A673 (cell line): Measurements from ENCODE around the gene NPAS1. TPM values are rescaled to one million over a fixed set of nuclear protein-coding genes. Genes with fewer than 3 reads are reported as not detected.

Source experiments
- BruUV-seq: library from RNA; stranded (reverse); fragments of 400-500 nt; replicated peaks from 2 replicates; lab custom pipeline; 2021; lab: Mats Ljungman, UMichigan
- CTCF ChIA-PET: fragments of 300-600 bp; sonication (Branson Sonifier 250); formaldehyde crosslinking; loops from one replicate; lab custom pipeline; 2022; ENCODE audit warnings: antibody characterized with exemption; lab: Charles Lee
- POLR2A ChIA-PET: fragments of 300-600 bp; sonication (Branson Sonifier 250); formaldehyde crosslinking; loops from one replicate; lab custom pipeline; 2022; ENCODE audit warnings: antibody characterized with exemption; ENCODE audit not compliant: low non-redundant PET; lab: Charles Lee
- DNase-seq: peaks from one replicate; pipeline ENCODE4 v3.0.0-alpha.2; 2015; ENCODE audit warnings: low spot score
- H3K27ac ChIP-seq: fragments of 200-600 bp; sonication (generic); 2 replicates; pipeline ENCODE4 v1.5.1; 2016; ENCODE audit warnings: mixed run types, low read depth, mild to moderate bottlenecking, mixed read lengths, antibody characterized with exemption, low read length; ENCODE audit not compliant: poor library complexity, severe bottlenecking
- H3K27me3 ChIP-seq: fragments of 200-600 bp; sonication (generic); replicated peaks from 2 replicates; pipeline ENCODE4 v1.6.1; 2017; ENCODE audit warnings: mixed run types, low read depth, mild to moderate bottlenecking, mixed read lengths, antibody characterized with exemption, low read length; ENCODE audit not compliant: insufficient read depth, poor library complexity
- H3K36me3 ChIP-seq: fragments of 200-600 bp; sonication (generic); 2 replicates; pipeline ENCODE4 v1.6.1; 2016; ENCODE audit warnings: mixed run types, mild to moderate bottlenecking, mixed read lengths, antibody characterized with exemption, low read length; ENCODE audit not compliant: insufficient read depth, poor library complexity, severe bottlenecking
- H3K4me1 ChIP-seq: fragments of 200-600 bp; sonication (generic); 2 replicates; pipeline ENCODE4 v1.6.1; 2017; ENCODE audit warnings: mixed run types, mild to moderate bottlenecking, mixed read lengths, antibody characterized with exemption, low read length; ENCODE audit not compliant: insufficient read depth, poor library complexity, severe bottlenecking
- H3K4me3 ChIP-seq: fragments of 200-600 bp; sonication (generic); 2 replicates; pipeline ENCODE4 v1.5.1; 2016; ENCODE audit warnings: low read depth, mixed run types, mild to moderate bottlenecking, mixed read lengths, low read length; ENCODE audit not compliant: poor library complexity, severe bottlenecking
- H3K9me3 ChIP-seq: fragments of 200-600 bp; sonication (generic); 2 replicates; pipeline ENCODE4 v1.6.1; 2016; ENCODE audit warnings: mixed run types, low read depth, mild to moderate bottlenecking, mixed read lengths, antibody characterized with exemption, low read length; ENCODE audit not compliant: poor library complexity, severe bottlenecking
- EZH2 ChIP-seq: fragments of 200-600 bp; sonication (generic); IDR thresholded peaks from 2 replicates; pipeline ENCODE4 v1.6.1; 2017; ENCODE audit warnings: borderline replicate concordance, low read depth, mild to moderate bottlenecking, mixed read lengths, antibody characterized with exemption, low read length; ENCODE audit not compliant: poor library complexity, severe bottlenecking
- intact Hi-C: fragments of 100-400 bp; cut with micrococcal nuclease; formaldehyde crosslinking; loops from one replicate; pipeline ENCODE4 v1.10.0; 2022; ENCODE audit not compliant: unreplicated experiment
- total RNA-seq: library from RNA; stranded (reverse); gene quantifications from 2 replicates; pipeline ENCODE4 v1.2.3, GENCODE V29; 2021
- TF ChIP-seq, protein P1 (sequence below): fragments of 300-800, 200-600 bp; sonication (generic); conservative IDR thresholded peaks from 2 replicates; pipeline ENCODE4 v1.5.1; 2017; ENCODE audit warnings: low read depth, mild to moderate bottlenecking, antibody characterized with exemption, low read length, moderate library complexity, mixed read lengths

The NPAS1 gene
- total RNA-seq, 1 experiment from 2014 or later = 2.1 TPM

DNA sequence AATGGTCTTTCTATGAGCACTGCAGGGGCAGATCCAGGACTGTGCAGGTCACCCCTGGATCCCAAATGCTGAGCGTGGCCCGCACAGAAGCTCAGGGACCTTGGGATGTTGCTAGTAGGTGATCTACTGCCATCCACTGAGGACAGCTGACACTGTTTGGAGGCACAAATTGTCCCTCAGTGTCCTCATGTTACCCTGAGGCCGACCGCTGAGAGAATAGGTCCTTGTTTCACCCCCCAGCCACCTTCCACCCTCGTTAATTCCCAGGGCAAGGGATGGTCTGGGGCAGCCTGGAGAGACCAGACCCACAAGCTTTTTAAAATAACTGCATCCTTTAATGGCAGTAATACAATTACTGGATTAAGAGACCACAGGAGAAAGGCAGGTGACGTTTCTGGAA is 44.2 kb downstream of the NPAS1 start:
- Histone ChIP-seq H3K27me3 (no peaks in the 10 kb centered on the region), H3K9me3 (no peaks in the 10 kb centered on the region), H3K36me3 (peaks cover 39% of the 10 kb centered on the region), H3K4me1 (no peaks in the 10 kb centered on the region), H3K27ac (no peak overlapping the region), H3K4me3 (no peak overlapping the region)
- ChIA-PET POLR2A (no interaction called here), CTCF (no interaction called here)
- no peak for TF ChIP-seq EZH2
- no TSS peak for BruUV-seq
- DNase-seq = no peak
- intact Hi-C loops = no loop called here

DNA sequence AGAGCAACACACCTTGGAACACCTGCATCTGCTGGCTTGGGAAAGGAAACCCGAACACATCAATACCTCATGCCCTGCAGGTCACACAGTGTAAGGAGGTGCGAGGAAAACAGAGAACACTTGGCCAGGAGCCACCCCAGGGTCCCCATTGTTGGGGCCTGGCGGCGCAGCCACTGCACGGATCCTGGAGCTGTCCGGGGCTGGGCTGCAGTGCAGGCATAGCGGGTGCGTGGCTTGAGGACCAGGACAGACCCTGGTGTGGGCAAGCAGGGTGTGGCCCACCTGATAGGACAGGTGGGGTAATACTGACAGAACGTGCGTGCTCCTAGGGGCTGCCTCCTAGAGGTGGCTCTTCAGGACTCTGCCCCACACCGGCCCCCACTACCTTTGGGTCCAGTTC is 45.6 kb downstream of the NPAS1 start:
- ChIA-PET CTCF (no interaction called here), POLR2A (no interaction called here)
- H3K4me3 ChIP-seq = no peak overlapping the region
- no peaks in the 10 kb centered on the region for H3K9me3 ChIP-seq
- TF ChIP-seq EZH2 = no peak
- TF ChIP-seq, protein P1, sequence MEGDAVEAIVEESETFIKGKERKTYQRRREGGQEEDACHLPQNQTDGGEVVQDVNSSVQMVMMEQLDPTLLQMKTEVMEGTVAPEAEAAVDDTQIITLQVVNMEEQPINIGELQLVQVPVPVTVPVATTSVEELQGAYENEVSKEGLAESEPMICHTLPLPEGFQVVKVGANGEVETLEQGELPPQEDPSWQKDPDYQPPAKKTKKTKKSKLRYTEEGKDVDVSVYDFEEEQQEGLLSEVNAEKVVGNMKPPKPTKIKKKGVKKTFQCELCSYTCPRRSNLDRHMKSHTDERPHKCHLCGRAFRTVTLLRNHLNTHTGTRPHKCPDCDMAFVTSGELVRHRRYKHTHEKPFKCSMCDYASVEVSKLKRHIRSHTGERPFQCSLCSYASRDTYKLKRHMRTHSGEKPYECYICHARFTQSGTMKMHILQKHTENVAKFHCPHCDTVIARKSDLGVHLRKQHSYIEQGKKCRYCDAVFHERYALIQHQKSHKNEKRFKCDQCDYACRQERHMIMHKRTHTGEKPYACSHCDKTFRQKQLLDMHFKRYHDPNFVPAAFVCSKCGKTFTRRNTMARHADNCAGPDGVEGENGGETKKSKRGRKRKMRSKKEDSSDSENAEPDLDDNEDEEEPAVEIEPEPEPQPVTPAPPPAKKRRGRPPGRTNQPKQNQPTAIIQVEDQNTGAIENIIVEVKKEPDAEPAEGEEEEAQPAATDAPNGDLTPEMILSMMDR = no peak
- no peaks in the 10 kb centered on the region for H3K4me1 ChIP-seq
- no peaks in the 10 kb centered on the region for H3K27me3 ChIP-seq
- peaks cover 47% of the 10 kb centered on the region for H3K36me3 ChIP-seq
- DNase-seq = no peak
- intact Hi-C loops = no loop called here
- BruUV-seq = no TSS peak
- no peak overlapping the region for H3K27ac ChIP-seq

DNA sequence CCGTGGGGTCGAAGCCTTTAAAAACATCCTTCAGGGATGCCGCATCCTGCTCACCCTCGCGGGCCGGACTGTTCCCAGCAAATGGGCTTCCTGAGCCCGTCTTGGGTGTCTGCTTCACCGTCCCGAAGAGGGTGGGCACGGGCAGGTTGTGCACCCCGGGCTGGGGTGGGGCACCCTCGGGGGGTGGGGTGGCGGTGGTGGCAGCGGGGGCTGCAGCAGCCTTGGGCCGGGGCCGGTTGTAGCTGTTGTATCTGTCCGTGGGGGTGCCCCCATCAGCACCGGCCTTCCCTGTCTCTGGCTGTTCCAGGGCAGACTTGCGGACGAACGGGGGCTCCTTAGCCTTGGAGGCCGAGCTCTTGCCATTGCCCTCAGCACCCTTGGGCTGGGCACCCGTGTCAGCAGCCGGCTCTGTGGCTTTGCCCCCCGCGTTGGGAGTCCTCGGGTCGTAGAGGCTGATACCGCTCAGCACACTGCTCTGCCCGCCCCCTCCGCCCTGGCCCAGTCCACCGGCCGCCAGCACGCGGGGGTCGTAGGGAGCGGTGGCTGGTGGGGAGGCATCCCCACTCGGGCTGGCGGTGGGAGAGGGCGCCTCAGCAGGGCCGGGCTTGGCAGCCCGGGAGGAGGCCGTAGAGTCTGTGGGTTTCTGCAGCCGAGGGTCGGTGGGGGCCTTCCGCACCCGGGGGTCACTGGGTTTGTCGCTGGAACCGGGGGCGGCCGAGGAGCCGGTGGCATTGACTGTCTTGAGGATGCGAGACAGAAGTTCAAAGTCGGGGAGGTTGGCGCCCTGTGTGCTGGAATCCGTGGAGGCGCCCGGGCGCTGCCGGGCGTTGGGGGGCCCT is 47.0 kb downstream of the NPAS1 start:
- no TSS peak for BruUV-seq
- ChIA-PET POLR2A (no interaction called here), CTCF (no interaction called here)

More for the DNA sequence above, 47.0 kb downstream of the NPAS1 start:
- H3K4me1 ChIP-seq = no peaks in the 10 kb centered on the region
- no peak overlapping the region for H3K4me3 ChIP-seq
- intact Hi-C loops = no loop called here
- H3K9me3 ChIP-seq = no peaks in the 10 kb centered on the region
- DNase-seq = no peak
- peaks cover 60% of the 10 kb centered on the region for H3K36me3 ChIP-seq
- TF ChIP-seq, protein P1 = no peak
- TF ChIP-seq EZH2 = no peak
- H3K27ac ChIP-seq = no peak overlapping the region
- no peaks in the 10 kb centered on the region for H3K27me3 ChIP-seq
